Thymus (tissue), 14 donors: ENCODE results near the gene ARMC5. TPM values are rescaled to one million over a fixed set of nuclear protein-coding genes. Genes with fewer than 3 reads are reported as not detected.

Experiments used
- DNase-seq, 9 donors: peaks; one replicate each; pipeline ENCODE4 v3.0.0-alpha.2; 2013; ENCODE audit warnings: low spot score in 9 of 9, low read depth in 6 of 9, missing footprints in 1 of 9
- H3K27ac ChIP-seq, 2 donors: one replicate each; pipeline ENCODE4 v1.5.1; 2013; ENCODE audit warnings: control low read depth in 1 of 2, low read depth in 1 of 2, low read length in 1 of 2, mild to moderate bottlenecking in 1 of 2, moderate library complexity in 1 of 2
- H3K27me3 ChIP-seq, 2 donors: one replicate each; pipeline ENCODE4 v1.5.1; 2013; ENCODE audit warnings: low read length in 1 of 2; ENCODE audit not compliant: control insufficient read depth in 2 of 2, insufficient read depth in 1 of 2
- H3K36me3 ChIP-seq, 2 donors: one replicate each; pipeline ENCODE4 v1.5.1; 2013; ENCODE audit warnings: low read length in 1 of 2, mild to moderate bottlenecking in 1 of 2, moderate library complexity in 1 of 2; ENCODE audit not compliant: control insufficient read depth in 2 of 2, insufficient read depth in 2 of 2
- H3K4me1 ChIP-seq, 2 donors: one replicate each; pipeline ENCODE4 v1.5.1; 2013; ENCODE audit warnings: low read length in 2 of 2; ENCODE audit not compliant: control insufficient read depth in 2 of 2, insufficient read depth in 2 of 2
- H3K4me3 ChIP-seq, 2 donors: one replicate each; pipeline ENCODE4 v1.5.1; 2013; ENCODE audit warnings: low read length in 2 of 2, control low read depth in 1 of 2, mild to moderate bottlenecking in 1 of 2
- H3K9me3 ChIP-seq, 2 donors: one replicate each; pipeline ENCODE4 v1.5.1; 2013; ENCODE audit warnings: low read length in 1 of 2, mild to moderate bottlenecking in 1 of 2; ENCODE audit not compliant: control insufficient read depth in 2 of 2, insufficient read depth in 1 of 2
- WGBS: extraction: QIAGEN DNeasy Blood & Tissue Kit; methylation state at CpG from one replicate; pipeline ENCODE4 v1.1.7; 2013; 5-methylcytosine and 5-hydroxymethylcytosine counted together
- long read RNA-seq, 10 donors: transcript quantifications; one replicate each; lab custom pipeline, GENCODE V29; 2026
- polyA plus RNA-seq: library from polyadenylated mRNA; stranded (reverse); fragments of 200-250 nt; gene quantifications from one replicate; pipeline ENCODE4 v1.2.3, GENCODE V29; 2013
- total RNA-seq: library from RNA; stranded (reverse); fragments of 120-200 nt; gene quantifications from one replicate; pipeline ENCODE4 v1.2.4, GENCODE V29; 2013
- donor health status: healthy.

The ARMC5 gene, protein sequence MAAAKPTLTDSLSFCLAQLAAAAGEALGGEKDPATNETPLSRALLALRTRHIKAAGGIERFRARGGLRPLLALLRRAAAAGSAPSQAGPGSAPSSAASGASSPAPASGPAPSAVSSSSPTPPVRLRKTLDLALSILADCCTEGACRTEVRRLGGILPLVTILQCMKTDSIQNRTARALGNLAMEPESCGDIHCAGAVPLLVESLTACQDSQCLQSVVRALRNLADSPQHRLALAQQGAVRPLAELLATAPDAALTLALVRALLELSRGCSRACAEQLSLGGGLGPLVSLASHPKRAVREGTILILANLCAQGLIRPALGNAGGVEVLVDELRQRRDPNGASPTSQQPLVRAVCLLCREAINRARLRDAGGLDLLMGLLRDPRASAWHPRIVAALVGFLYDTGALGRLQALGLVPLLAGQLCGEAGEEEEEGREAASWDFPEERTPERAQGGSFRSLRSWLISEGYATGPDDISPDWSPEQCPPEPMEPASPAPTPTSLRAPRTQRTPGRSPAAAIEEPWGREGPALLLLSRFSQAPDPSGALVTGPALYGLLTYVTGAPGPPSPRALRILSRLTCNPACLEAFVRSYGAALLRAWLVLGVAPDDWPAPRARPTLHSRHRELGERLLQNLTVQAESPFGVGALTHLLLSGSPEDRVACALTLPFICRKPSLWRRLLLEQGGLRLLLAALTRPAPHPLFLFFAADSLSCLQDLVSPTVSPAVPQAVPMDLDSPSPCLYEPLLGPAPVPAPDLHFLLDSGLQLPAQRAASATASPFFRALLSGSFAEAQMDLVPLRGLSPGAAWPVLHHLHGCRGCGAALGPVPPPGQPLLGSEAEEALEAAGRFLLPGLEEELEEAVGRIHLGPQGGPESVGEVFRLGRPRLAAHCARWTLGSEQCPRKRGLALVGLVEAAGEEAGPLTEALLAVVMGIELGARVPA
- 8.2 TPM for total RNA-seq
- polyA plus RNA-seq = 19.7 TPM
- long read RNA-seq, donor 1, partial matches to known transcripts = 0 of 2 reads
- long read RNA-seq, donor 1, other reads (novel, unspliced or antisense) = 0 of 2 reads
- long read RNA-seq, donor 2 = 0 reads
- long read RNA-seq, donor 3, full-length matches to known transcripts = 7 of 7 reads
- long read RNA-seq, donor 3, partial matches to known transcripts = 0 of 7 reads
- long read RNA-seq, donor 3, other reads (novel, unspliced or antisense) = 0 of 7 reads
- long read RNA-seq, donor 4, partial matches to known transcripts = 0 of 2 reads
- long read RNA-seq, donor 4, other reads (novel, unspliced or antisense) = 0 of 2 reads
- long read RNA-seq, donor 5 = 0 reads
- long read RNA-seq, donor 6, partial matches to known transcripts = 0 of 5 reads
- long read RNA-seq, donor 6, other reads (novel, unspliced or antisense) = 0 of 5 reads
- long read RNA-seq, donor 7, partial matches to known transcripts = 0 of 1 reads
- long read RNA-seq, donor 7, other reads (novel, unspliced or antisense) = 0 of 1 reads
- long read RNA-seq, donor 8, partial matches to known transcripts = 0 of 1 reads
- long read RNA-seq, donor 8, other reads (novel, unspliced or antisense) = 0 of 1 reads
- long read RNA-seq, donor 9, full-length matches to known transcripts = 2 of 2 reads
- long read RNA-seq, donor 9, partial matches to known transcripts = 0 of 2 reads
- long read RNA-seq, donor 9, other reads (novel, unspliced or antisense) = 0 of 2 reads
- long read RNA-seq, donor 10 = 0 reads

DNA sequence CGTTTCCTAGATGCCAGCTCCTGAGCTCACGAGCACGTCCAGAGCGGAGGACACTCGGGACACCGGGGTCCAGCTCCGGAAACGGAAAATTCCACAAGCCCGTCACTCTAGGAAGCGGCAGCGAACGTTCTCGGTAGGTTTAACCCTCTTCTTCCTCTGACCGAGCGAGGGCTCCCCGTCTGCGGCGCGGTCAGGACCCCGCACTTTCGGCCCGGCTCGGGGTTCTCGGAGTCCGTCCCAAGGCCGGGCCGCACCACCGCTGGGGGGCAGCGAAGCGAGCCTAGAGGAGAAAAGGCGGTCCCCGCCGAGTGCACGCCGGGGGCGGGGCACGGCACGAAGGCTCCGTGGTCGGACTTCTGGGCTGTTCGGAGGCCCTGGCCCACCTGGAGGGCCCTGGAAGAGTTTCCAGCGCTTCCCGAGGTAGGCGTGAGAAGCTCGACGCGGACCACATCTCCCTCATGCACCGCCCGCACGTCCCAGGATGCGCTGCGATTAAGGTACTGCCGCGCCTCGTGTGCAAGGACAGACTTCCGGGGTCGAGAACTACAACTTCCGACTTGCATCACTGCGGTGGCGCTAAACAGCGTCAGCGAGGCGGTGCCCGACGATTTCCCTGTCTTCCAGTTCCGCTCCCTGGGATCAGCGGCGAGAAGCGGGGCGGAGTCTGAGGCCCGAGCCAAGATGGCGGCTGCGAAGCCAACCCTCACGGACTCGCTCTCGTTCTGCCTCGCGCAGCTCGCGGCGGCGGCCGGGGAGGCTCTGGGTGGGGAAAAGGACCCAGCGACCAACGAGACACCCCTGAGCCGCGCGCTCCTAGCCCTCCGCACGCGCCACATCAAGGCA is at the start of gene ARMC5:
ARMC5 (plus strand) TSS at position 658 of the 843 bp plus-strand sequence; CDS start at position 682, 24 bp downstream.
- Histone ChIP-seq H3K9me3 (no peaks in the 10 kb centered on the region), H3K27ac (peak within 1 kb of the TSS; percentile 100), H3K4me1 (peaks cover 24 to 36% of the 10 kb centered on the region in 2 donors), H3K36me3 (peaks cover 14 to 17% of the 10 kb centered on the region in 2 donors), H3K27me3 (no peaks in the 10 kb centered on the region), H3K4me3 (peak within 1 kb of the TSS; percentile 79)
- under 1% methylated on average over 91 of the region's 91 CpGs for WGBS
- peak; percentile 92 to 99 (median 96) for DNase-seq

DNA sequence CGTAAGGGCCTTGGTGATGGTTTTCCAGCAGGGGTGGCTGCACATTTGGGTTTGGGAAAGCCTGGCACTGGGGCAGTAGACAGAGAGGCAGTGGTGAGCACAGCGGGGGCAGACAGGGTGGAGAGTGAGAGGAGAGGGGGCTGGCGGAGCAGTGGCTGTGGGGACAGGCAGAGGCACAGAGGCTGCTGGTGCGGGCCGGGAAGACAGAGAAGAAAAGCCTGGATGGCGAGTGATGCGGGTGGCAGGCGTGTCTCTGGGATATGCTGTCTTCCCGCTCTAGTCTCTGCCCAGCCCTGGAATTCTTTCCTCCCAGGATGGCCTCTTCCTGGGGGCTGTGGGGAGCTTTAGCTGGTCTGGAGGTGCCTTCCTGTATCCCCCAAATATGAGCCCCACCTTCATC is 49.2 kb upstream of the ARMC5 start:
- Histone ChIP-seq H3K4me1 (no peaks in the 10 kb centered on the region), H3K36me3 (no peaks in the 10 kb centered on the region), H3K4me3 (no peak overlapping the region), H3K9me3 (no peaks in the 10 kb centered on the region), H3K27ac (no peak overlapping the region), H3K27me3 (no peaks in the 10 kb centered on the region)
- DNase-seq = no peak
- WGBS = 98% methylated on average over 9 of the region's 9 CpGs

DNA sequence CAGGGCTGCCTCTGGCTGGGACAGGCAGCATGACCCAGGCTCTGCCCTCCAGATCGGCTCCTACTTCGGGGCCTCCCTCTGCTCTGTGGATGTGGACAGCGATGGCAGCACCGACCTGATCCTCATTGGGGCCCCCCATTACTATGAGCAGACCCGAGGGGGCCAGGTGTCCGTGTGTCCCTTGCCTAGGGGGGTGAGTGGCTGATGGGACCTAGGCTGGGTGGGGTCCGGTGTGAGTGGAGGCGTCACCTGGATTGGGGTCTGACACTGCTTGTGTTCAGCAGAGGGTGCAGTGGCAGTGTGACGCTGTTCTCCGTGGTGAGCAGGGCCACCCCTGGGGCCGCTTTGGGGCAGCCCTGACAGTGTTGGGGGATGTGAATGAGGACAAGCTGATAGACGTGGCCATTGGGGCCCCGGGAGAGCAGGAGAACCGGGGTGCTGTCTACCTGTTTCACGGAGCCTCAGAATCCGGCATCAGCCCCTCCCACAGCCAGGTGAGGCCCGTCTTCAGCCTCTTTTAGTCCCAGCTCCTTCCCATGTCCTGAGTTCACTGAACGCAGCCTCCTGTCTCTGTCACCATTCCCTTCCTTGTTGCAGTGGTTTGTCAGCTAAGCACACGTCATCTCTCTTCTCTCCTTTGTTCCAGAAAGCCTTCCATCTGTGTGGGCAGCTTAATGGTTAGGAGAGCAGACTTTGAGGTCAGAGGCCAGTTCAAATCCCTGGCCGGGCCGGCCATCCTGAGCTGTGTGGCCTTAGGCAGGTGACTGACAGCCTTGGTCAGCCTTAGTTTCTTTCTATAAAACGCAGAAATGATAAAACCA is 48.1 kb upstream of the ARMC5 start:
- Histone ChIP-seq H3K27me3 (no peaks in the 10 kb centered on the region), H3K4me3 (no peak overlapping the region), H3K4me1 (no peaks in the 10 kb centered on the region), H3K36me3 (no peaks in the 10 kb centered on the region), H3K9me3 (no peaks in the 10 kb centered on the region), H3K27ac (no peak overlapping the region)
- DNase-seq = no peak
- 95% methylated on average over 22 of the region's 22 CpGs for WGBS

DNA sequence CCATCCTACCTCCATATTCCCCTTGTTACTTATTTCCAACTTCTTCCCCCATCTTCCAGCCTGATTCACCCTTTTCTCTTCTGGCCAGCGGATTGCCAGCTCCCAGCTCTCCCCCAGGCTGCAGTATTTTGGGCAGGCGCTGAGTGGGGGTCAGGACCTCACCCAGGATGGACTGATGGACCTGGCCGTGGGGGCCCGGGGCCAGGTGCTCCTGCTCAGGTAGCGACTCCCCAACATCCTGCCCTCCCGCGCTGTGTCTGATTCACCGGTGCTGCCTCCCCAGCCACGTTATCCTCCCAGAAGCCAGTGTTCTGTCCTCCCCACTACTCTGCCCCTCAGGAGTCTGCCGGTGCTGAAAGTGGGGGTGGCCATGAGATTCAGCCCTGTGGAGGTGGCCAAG is 46.6 kb upstream of the ARMC5 start:
- H3K27ac ChIP-seq = no peak overlapping the region
- H3K27me3 ChIP-seq = no peaks in the 10 kb centered on the region
- no peaks in the 10 kb centered on the region for H3K36me3 ChIP-seq
- no peak for DNase-seq
- H3K4me3 ChIP-seq = no peak overlapping the region
- WGBS = 94% methylated on average over 10 of the region's 10 CpGs
- no peaks in the 10 kb centered on the region for H3K9me3 ChIP-seq
- H3K4me1 ChIP-seq = no peaks in the 10 kb centered on the region

DNA sequence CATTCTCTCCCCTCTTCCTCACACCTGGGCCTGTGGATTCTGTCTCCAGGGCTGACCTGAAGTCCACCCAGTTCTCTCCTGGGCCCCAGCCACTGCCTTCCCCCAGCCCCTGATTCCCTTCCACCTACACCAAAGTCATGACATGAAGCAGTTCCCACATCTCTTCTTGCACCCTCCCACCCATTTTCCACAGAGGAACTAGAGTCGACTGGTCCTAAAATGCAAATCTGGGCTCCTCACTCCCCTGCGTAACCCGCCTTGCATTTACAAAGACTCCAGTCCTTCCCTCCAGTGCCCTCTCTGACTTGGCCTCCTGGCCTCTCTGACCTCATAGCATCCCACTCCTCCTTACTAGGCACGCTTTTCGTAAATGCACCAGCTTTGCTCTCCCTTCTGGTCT is 45.9 kb upstream of the ARMC5 start:
- no peaks in the 10 kb centered on the region for H3K27me3 ChIP-seq
- no peak for DNase-seq
- 94% methylated on average over 5 of the region's 5 CpGs for WGBS
- no peak overlapping the region for H3K27ac ChIP-seq
- no peaks in the 10 kb centered on the region for H3K4me1 ChIP-seq
- no peak overlapping the region for H3K4me3 ChIP-seq
- H3K9me3 ChIP-seq = no peaks in the 10 kb centered on the region
- H3K36me3 ChIP-seq = no peaks in the 10 kb centered on the region

DNA sequence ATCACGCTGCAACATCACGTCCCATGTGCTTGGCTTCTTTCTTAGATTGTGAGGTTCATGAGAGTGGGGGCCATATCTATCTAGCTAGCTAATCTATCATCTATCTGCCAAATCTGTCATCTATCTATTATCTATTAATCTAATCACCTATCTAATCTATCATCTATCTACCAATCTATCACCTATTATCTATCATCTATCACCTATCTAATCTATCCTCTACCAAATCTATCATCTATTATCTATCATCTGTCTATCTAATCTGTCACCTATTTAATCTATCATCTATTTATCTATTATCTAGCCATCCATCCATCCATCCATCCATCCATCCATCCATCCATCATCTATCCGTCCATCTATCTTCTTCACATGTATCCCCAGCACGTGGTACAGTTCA is 45.4 kb upstream of the ARMC5 start:
- H3K4me1 ChIP-seq = no peaks in the 10 kb centered on the region
- H3K27me3 ChIP-seq = no peaks in the 10 kb centered on the region
- DNase-seq = no peak
- H3K4me3 ChIP-seq = no peak overlapping the region
- no peak overlapping the region for H3K27ac ChIP-seq
- H3K36me3 ChIP-seq = no peaks in the 10 kb centered on the region
- 94% methylated on average over 4 of the region's 4 CpGs for WGBS
- no peaks in the 10 kb centered on the region for H3K9me3 ChIP-seq

DNA sequence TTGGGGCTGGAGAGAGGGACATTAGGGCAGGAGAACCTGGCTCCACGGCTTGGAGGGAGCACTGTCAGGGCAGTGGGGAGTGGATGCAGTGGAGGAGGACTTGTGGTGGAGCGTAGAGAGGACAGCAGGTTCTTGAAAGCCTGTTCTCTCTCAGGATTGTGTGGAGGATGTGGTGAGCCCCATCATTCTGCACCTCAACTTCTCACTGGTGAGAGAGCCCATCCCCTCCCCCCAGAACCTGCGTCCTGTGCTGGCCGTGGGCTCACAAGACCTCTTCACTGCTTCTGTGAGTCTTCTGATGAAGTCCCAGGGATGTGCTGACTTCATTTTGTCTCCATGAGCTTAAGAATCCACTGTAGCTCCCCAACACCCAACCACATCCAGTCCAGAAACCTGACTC is 44.6 kb upstream of the ARMC5 start:
- WGBS = 83% methylated on average over 4 of the region's 4 CpGs
- Histone ChIP-seq H3K27ac (no peak overlapping the region), H3K4me3 (no peak overlapping the region), H3K9me3 (no peaks in the 10 kb centered on the region), H3K4me1 (no peaks in the 10 kb centered on the region), H3K36me3 (no peaks in the 10 kb centered on the region), H3K27me3 (no peaks in the 10 kb centered on the region)
- no peak for DNase-seq
